Pancreas (tissue), 10 donors: ENCODE data around the gene CDH13. TPM values are rescaled to one million over a fixed set of nuclear protein-coding genes. Genes with fewer than 3 reads are reported as not detected.
A peak's percentile ranks its signal among the peaks of the same experiment; 100 is the strongest.

ENCODE experiments used
- ATAC-seq, 4 donors: fragments of 200-7000 bp; cut with Tn5 transposase; one replicate each; pipeline versions ENCODE4 v1.8.0 to v1.9.1; 2020; ENCODE audit warnings: mild to moderate bottlenecking in 4 of 4, moderate library complexity in 4 of 4
- DNase-seq, 6 donors: peaks; one replicate each; pipeline ENCODE4 v3.0.0-alpha.2; 2020
- FAIRE-seq: peaks from 2 replicates; lab custom pipeline; 2012; peaks lifted over from hg19 to GRCh38; lab: Jason Lieb, UNC
- H3K27ac ChIP-seq, 4 donors: fragments of 200-600 bp; sonication (generic); 1 replicate in 3 of 4; 2 replicates in 1 of 4; pipeline versions ENCODE4 v1.5.0 to v1.8.0; 2020
- H3K27me3 ChIP-seq, 4 donors: fragments of 200-600 bp; one replicate each; pipeline ENCODE4 v1.8.0; 2021
- H3K36me3 ChIP-seq, 3 donors: fragments of 200-600 bp; sonication (generic) in 1 of 3; one replicate each; pipeline versions ENCODE4 v1.5.0 to v1.8.0; 2020 to 2021
- H3K4me1 ChIP-seq, 3 donors: fragments of 200-600 bp; one replicate each; pipeline ENCODE4 v1.8.0; 2021
- H3K4me3 ChIP-seq, 4 donors: fragments of 200-600 bp; sonication (generic) in 2 of 4; one replicate each; pipeline versions ENCODE4 v1.5.0 to v1.8.0; 2020 to 2021
- H3K9me3 ChIP-seq, 4 donors: fragments of 200-600 bp; one replicate each; pipeline ENCODE4 v1.8.0; 2021
- WGBS, 2 donors: extraction: QIAGEN DNeasy Blood & Tissue Kit; methylation state at CpG; one replicate each; pipeline ENCODE4 v1.1.7; 2013; 5-methylcytosine and 5-hydroxymethylcytosine counted together
- intact Hi-C, 3 donors: fragments of 100-400 bp; cut with DNase I; formaldehyde crosslinking; loops; one replicate each; pipeline versions ENCODE4 v1.11.1 to v1.14.2; 2022
- polyA plus RNA-seq, 2 donors: library from polyadenylated mRNA; stranded (reverse); fragments of 200-250 nt; gene quantifications; one replicate each; pipeline ENCODE4 v1.2.3, GENCODE V29; 2013
- total RNA-seq, 6 donors: library from RNA; stranded (reverse); fragmentation: NEBNext Ultra II Directional in 4 of 6; extraction: Animal tissue kit (Norgen Biotek cat#: 25700) in 4 of 6; gene quantifications; one replicate each; pipeline versions ENCODE4 v1.2.1 to v1.2.4, GENCODE V29; 2021 to 2023
- TF ChIP-seq, protein P1 (sequence below), 4 donors: fragments of 200-600 bp; sonication (generic) in 3 of 4; IDR thresholded peaks; one replicate each; pipeline versions ENCODE4 v1.5.0 to v1.8.0; 2021; ENCODE audit warnings: antibody characterized with exemption in 4 of 4
- donor health status: healthy with polysubstance abuse.
- donor health status: DM: no; HTN: no; CAD: no; lungs with moderate emphysema.
- donor health status: DM: no; HTN: no; CAD: no.
- donor health status: control.
- donor health status: control.
- donor health status: Bipolar disorder and iron deficiency.
- donor health status: DM: yes; HTN: yes; CAD: no.
- donor health status: DM: no; HTN: no; CAD: no.
- donor health status: DM: no; HTN: no; CAD: no.
- donor health status: DM: yes; HTN: yes; CAD: no.

Gene CDH13
- total and polyA plus RNA-seq, 8 donors = 0.12 to 1.0 (median 0.37) TPM

DNA sequence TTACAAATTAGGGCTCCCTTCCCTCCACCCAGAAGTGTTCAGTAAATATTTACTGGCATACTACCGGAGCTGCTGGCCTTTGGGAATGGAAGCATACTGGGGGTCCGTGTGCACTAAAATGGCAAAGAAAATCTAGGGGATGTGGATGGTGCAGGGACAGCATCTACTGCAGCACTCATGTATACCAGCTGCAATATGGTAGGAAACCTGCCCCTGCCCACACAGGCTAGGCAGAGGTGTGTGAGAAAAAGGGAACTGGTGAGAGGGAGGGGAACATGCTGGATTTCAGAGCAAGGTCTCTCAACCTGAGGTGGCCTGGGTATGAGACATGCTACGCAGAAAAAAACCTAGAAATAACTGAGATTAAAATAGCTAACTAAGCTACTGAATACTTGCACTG lies 145.4 kb downstream of the CDH13 start:
- no peak overlapping the region for H3K4me3 ChIP-seq
- no peaks in the 10 kb centered on the region for H3K4me1 ChIP-seq
- intact Hi-C loops = no loop called here
- H3K27me3 ChIP-seq = peaks cover 0 to 3% (median 0%) of the 10 kb centered on the region in 4 donors
- no peak overlapping the region for H3K27ac ChIP-seq
- 44 to 76% methylated on average over 3 of the region's 3 CpGs for WGBS, 2 donors
- H3K9me3 ChIP-seq = no peaks in the 10 kb centered on the region
- TF ChIP-seq, protein P1, sequence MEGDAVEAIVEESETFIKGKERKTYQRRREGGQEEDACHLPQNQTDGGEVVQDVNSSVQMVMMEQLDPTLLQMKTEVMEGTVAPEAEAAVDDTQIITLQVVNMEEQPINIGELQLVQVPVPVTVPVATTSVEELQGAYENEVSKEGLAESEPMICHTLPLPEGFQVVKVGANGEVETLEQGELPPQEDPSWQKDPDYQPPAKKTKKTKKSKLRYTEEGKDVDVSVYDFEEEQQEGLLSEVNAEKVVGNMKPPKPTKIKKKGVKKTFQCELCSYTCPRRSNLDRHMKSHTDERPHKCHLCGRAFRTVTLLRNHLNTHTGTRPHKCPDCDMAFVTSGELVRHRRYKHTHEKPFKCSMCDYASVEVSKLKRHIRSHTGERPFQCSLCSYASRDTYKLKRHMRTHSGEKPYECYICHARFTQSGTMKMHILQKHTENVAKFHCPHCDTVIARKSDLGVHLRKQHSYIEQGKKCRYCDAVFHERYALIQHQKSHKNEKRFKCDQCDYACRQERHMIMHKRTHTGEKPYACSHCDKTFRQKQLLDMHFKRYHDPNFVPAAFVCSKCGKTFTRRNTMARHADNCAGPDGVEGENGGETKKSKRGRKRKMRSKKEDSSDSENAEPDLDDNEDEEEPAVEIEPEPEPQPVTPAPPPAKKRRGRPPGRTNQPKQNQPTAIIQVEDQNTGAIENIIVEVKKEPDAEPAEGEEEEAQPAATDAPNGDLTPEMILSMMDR (IDR thresholded peaks at IDR 0.05) = no peak
- H3K36me3 ChIP-seq = no peaks in the 10 kb centered on the region
- DNase-seq = no peak
- ATAC-seq = no peak
- FAIRE-seq = no peak

DNA sequence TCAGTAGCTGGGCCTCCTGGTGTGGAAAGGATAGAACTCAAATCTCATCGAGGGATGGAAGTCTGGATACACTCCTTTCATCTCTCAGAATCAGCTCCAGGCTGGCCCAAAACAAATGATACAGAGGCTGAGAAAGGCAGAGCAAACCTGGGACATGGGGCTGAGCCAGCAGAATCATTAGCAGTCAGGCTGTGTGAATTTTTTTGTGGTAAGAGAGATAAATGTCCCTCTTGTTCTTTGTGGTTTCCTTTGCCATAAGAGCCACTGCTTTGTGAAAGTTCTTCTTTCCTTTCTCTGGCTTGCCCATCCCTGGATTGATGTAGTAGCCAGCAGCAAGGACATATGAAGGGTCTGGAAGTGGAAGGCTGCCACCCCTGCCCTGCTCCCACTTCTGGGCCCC lies 146.2 kb downstream of the CDH13 start:
- no peak overlapping the region for H3K27ac ChIP-seq
- TF ChIP-seq, protein P1 (IDR thresholded peaks at IDR 0.05) = no peak
- DNase-seq (no peak), FAIRE-seq (no peak), ATAC-seq (no peak)
- H3K9me3 ChIP-seq = no peaks in the 10 kb centered on the region
- 38 to 46% methylated on average over 1 of the region's 1 CpG for WGBS, 2 donors
- H3K27me3 ChIP-seq = peaks cover 0 to 3% (median 0%) of the 10 kb centered on the region in 4 donors
- no peaks in the 10 kb centered on the region for H3K4me1 ChIP-seq
- no peak overlapping the region for H3K4me3 ChIP-seq
- intact Hi-C loops = no loop called here
- no peaks in the 10 kb centered on the region for H3K36me3 ChIP-seq

DNA sequence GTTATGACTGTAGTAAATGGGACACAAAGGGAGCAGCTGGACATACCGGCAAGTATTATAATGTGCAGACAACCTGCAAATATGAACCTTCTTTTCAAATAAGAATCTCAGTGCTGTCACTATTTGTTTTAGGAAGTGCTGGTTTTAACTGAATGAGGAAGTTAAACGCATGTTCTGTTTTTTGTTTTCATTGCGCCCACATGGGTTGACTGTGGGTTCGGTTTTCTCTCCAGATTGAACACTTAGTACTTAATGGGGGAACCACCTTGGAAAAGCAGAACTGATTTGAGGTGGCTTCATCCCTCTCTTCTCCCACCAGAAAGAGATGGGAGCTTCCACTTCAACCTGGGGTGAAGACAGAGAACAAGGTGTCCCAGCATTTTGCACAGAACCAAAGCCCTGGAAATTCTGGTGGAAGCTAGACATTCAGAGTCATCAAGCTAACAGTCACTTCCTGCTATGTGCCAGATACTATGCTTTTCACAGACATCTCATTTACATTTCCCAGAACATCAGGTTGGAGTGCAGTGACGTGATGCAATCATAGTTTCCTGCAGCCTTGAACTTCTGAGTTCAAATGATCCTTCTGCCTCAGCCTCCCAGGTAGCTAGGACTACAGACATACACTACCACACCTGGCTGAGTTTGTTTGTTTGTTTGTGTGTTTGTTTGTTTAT lies 149.8 kb downstream of the CDH13 start:
- Histone ChIP-seq H3K4me3 (no peak overlapping the region), H3K4me1 (no peaks in the 10 kb centered on the region), H3K36me3 (no peaks in the 10 kb centered on the region), H3K27ac (no peak overlapping the region), H3K9me3 (no peaks in the 10 kb centered on the region), H3K27me3 (no peaks in the 10 kb centered on the region)
- DNase-seq = no peak
- FAIRE-seq = no peak
- 67 to 75% methylated on average over 5 of the region's 5 CpGs for WGBS, 2 donors
- intact Hi-C loops = no loop called here
- ATAC-seq = peak in 1 of 4 donors; percentile 54
- TF ChIP-seq, protein P1 (IDR thresholded peaks at IDR 0.05) = no peak

- no peaks in the 10 kb centered on the region for H3K9me3 ChIP-seq
- ATAC-seq = peak; percentile 46 to 84 (median 59)
- peak in 2 of 6 donors; percentile 35 to 44 for DNase-seq
- H3K4me3 ChIP-seq = no peak overlapping the region
- H3K27me3 ChIP-seq = no peaks in the 10 kb centered on the region
- WGBS, 2 donors = 16 to 20% methylated on average over 11 of the region's 11 CpGs
- TF ChIP-seq, protein P1 (IDR thresholded peaks at IDR 0.05) = no peak
- FAIRE-seq = no peak
- no peaks in the 10 kb centered on the region for H3K4me1 ChIP-seq
- peak overlapping the region in 1 of 4 donors; percentile 7 for H3K27ac ChIP-seq
- H3K36me3 ChIP-seq = no peaks in the 10 kb centered on the region
- intact Hi-C loops = no loop called here
Measured at GRCh38 chr16:82782715-82783251, 156.0 kb downstream of the CDH13 start.
